ENCODE results near the gene EIF2AK3.

Gene EIF2AK3

DNA sequence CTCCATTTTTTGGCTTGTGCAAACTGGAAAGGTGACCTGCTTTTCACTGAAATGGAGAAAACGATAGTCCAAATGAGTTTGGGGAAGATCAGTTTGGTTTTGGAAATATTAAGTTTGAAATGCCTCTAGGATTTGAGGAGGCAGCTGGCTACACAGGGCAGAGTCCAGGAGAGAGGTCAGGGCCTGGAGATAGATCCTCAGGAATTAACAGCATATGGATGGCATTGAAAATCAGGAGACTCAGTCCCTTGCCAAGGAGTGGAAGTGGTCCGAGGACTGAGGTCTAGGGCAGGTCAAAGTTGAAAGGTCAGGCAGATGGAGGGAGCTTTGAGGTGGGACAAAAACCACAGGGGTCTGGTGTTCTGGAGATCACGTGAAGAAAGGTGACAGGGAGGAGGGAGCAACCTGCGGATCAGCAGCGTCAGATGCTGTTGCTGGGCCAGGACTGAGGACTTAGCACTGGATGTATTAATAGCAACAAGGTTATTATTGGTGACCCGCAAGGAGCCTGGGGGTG is 83.7 kb downstream of the EIF2AK3 start:
- no peak for DNase-seq (ENCODE audit: low read depth in 2 of 2)

- DNase-seq (ENCODE audit: low read depth in 2 of 2): no peak
These were observed 84.6 kb downstream of the EIF2AK3 start for GRCh38 chr2:88542668-88543067.

DNA sequence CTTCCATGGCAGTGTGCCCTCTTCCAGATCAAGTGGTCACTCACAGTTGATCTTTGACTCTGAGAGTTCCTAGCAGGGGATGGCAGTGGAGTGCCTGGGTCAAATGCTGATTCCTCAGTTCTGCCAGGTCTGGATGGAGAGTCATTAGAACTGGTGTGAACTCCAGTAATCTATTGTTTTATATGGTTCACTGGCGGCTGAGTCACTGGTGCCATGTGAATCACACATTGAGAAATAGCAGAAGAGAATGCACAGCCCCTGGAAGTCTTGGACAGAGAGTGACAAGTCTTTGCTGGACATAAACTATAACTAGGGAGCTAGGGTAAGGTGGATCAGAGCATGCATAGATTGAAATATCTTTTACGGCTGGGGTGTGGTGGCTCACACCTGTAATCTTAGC is 86.9 kb downstream of the EIF2AK3 start:
- no peak for DNase-seq (ENCODE audit: low read depth in 2 of 2)

GRCh38 chr2:88538362-88538917 is 88.8 kb downstream of the EIF2AK3 start:
- no peak for DNase-seq (ENCODE audit: low read depth in 2 of 2)

DNA sequence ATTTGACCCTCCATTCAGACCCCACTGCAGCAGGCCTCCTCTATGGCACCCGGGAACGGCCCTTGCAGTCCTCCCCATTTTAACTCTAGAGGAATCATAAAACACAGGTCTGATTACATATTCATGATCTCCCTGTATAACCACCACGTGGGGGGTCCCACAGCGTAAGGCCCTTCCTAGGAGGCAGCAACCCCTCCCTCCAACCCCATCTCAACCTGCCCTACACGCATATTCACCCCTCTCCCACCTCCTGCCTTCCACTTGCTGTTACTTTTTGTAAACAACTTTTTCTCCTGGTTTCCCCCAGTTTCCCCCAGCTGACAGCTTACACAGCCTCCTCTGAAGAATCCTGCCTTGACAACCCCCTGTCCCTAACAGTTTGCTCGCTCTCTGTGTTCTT is 89.6 kb downstream of the EIF2AK3 start:
- DNase-seq (ENCODE audit: low read depth in 2 of 2): no peak

DNA sequence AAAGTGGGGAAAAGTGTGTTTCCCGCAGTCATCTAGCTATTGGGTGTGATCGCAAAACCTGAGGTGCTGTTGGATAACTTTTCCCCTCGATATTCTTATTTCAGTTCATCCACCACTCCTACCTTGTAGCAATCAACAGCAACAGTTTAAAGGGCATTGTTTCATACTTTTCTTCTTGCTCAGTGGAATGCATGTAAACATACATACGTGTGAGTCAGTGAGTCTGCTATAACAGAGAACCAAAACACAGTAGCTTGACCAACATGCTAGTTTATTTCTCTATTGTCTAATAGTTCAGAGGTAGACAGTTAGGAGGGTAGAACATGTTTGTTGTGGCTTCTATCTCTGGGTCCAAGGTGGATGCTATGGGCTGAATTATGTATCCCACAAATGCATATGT is 97.2 kb downstream of the EIF2AK3 start:
- no peak for DNase-seq (ENCODE audit: low read depth in 2 of 2)

GRCh38 chr2:88521445-88522073 is 105.7 kb downstream of the EIF2AK3 start:
- no peak for DNase-seq (ENCODE audit: low read depth in 2 of 2)

- DNase-seq (ENCODE audit: low read depth in 2 of 2): no peak
These were observed 109.5 kb downstream of the EIF2AK3 start for GRCh38 chr2:88517759-88518201.

All from stimulated activated CD4-positive, alpha-beta T cell treated with anti-CD3 and anti-CD28 coated beads, Interleukin-4, amount 100 ng/mL, for 48 hours (primary cell).